ENCODE measurements around the gene PPARG. TPM values are rescaled to one million over a fixed set of nuclear protein-coding genes. Genes with fewer than 3 reads are reported as not detected.

PPARG gene
- total and polyA plus RNA-seq, 2 of the 8 experiments (the other 6 are each of a cell fraction or from before 2014, with no cell fraction given), result 0.06 TPM; not detected in 1

- Histone ChIP-seq H3K23me2 (ENCODE audit: low read depth, low read length) (no peaks in the 10 kb centered on the region), H3K4me3 (ENCODE audit: extremely low read depth in 1 of 4, insufficient read depth in 2 of 4, low read depth in 3 of 4, low read length in 4 of 4) (no peak overlapping the region), H3K56ac (replicated peaks; ENCODE audit: insufficient read length, low read depth, low read length) (no peak overlapping the region), H3K79me2 (ENCODE audit: control insufficient read depth in 1 of 2, insufficient read depth in 2 of 2, low read length in 2 of 2) (no peaks in the 10 kb centered on the region), H3K27ac (ENCODE audit: low read depth, low read length) (no peak overlapping the region), H3K4ac (replicated peaks; ENCODE audit: insufficient read length, low read depth, low read length) (no peak overlapping the region), H4K8ac (ENCODE audit: extremely low read depth, insufficient read depth, low read length) (no peak overlapping the region), H3K4me1 (replicated peaks in 1 of 4; ENCODE audit: control insufficient read depth in 3 of 4, insufficient read depth in 4 of 4, low read length in 3 of 4) (no peaks in the 10 kb centered on the region), H3K79me1 (ENCODE audit: low read depth, low read length) (no peaks in the 10 kb centered on the region), H2BK120ac (replicated peaks; ENCODE audit: low read depth, low read length) (no peak overlapping the region), H4K91ac (replicated peaks; ENCODE audit: insufficient read length, low read length) (no peak overlapping the region), H3K36me3 (ENCODE audit: control insufficient read depth in 2 of 4, insufficient read depth in 4 of 4, low read length in 3 of 4) (no peaks in the 10 kb centered on the region), H2AK5ac (ENCODE audit: low read depth, low read length) (no peak overlapping the region), H3K4me2 (ENCODE audit: insufficient read depth in 1 of 2, low read depth in 2 of 2, low read length in 2 of 2) (no peak overlapping the region), H3K27me3 (replicated peaks in 1 of 4; ENCODE audit: control insufficient read depth in 3 of 4, extremely low read depth in 1 of 4, insufficient read depth in 3 of 4, low read length in 3 of 4) (no peaks in the 10 kb centered on the region), H4K20me1 (replicated peaks in 1 of 2; ENCODE audit: control insufficient read depth in 1 of 2, insufficient read depth in 2 of 2, low read length in 2 of 2) (no peaks in the 10 kb centered on the region), H3K23ac (ENCODE audit: insufficient read length) (no peak overlapping the region), H2BK5ac (ENCODE audit: low read depth, low read length) (no peak overlapping the region), H2AFZ (ENCODE audit: low read length) (no peak overlapping the region), H3K18ac (ENCODE audit: extremely low read depth, low read length) (no peak overlapping the region), H4K5ac (ENCODE audit: insufficient read length, low read depth, low read length) (no peak overlapping the region), H2BK20ac (ENCODE audit: low read length) (no peak overlapping the region), H3K14ac (ENCODE audit: insufficient read length) (no peak overlapping the region), H3K9ac (replicated peaks in 1 of 4; ENCODE audit: extremely low read depth in 1 of 4, low read depth in 3 of 4, low read length in 3 of 4) (no peak overlapping the region), H2BK12ac (ENCODE audit: low read depth, low read length) (no peak overlapping the region), H3K9me3 (ENCODE audit: insufficient read depth in 2 of 2, low read depth in 1 of 2, low read length in 1 of 2) (no peaks in the 10 kb centered on the region), H2BK15ac (ENCODE audit: low read length) (no peak overlapping the region)
- CTCF ChIA-PET (ENCODE audit: partially characterized antibody), result interaction anchor here (0.6 kb wide), 1 partner anchor 12 kb away, joined by 4 read pairs; no protein-coding TSS in a partner anchor
- 75% methylated on average over 1 of the region's 1 CpG; no CpG with 5 or more reads in 1 of the 2 experiments for WGBS, 2 experiments (ENCODE audit: extremely low coverage in 1 of 2, insufficient coverage in 1 of 2, insufficient read length in 1 of 2, insufficient replicate concordance in 2 of 2, low coverage in 1 of 2, low lambda C conversion rate in 2 of 2, missing lambda C conversion rate in 1 of 2)
- no peak for TF ChIP-seq YY1 (IDR thresholded peaks at IDR 0.05; ENCODE audit: low read depth, low read length)
- no peak for TF ChIP-seq CHD1 (IDR thresholded peaks at IDR 0.05; ENCODE audit: low read depth, low read length)
- TF ChIP-seq RAD21 (IDR thresholded peaks at IDR 0.05 in 1 of 2, conservative IDR thresholded peaks at IDR 0.05 in 1 of 2; ENCODE audit: low read depth in 2 of 2, low read length in 2 of 2), result no peak
- no peak for TF ChIP-seq KDM1A (IDR thresholded peaks at IDR 0.05; ENCODE audit: borderline replicate concordance, low read length)
- no peak for TF ChIP-seq POLR2A (IDR thresholded peaks at IDR 0.05; ENCODE audit: control extremely low read depth in 1 of 2, low read depth in 2 of 2, low read length in 2 of 2)
- POLR2A ChIA-PET (ENCODE audit: partially characterized antibody), result no interaction called here
- no peak for DNase-seq (ENCODE audit: low read depth in 1 of 2, low spot score in 2 of 2)
- no peak for FAIRE-seq
These were observed 23.4 kb upstream of the PPARG start for GRCh38 chr3:12265508-12265907.
